Transverse colon (tissue), 4 donors: ENCODE data around the gene LAMA5.

Experiments used
- CTCF ChIP-seq, 5 experiments: fragments of 200-600 bp in 3 of 5; fragments of 450-650 bp in 2 of 5; sonication (generic) in 3 of 5; IDR thresholded peaks; 1 replicate in 2 of 5; 2 replicates in 3 of 5; pipeline ENCODE4 v1.5.1; 2016 to 2017; ENCODE audit warnings: antibody characterized with exemption in 5 of 5, inconsistent platforms in 3 of 5, mild to moderate bottlenecking in 2 of 5, moderate library complexity in 1 of 5
- EP300 ChIP-seq: sonication (generic); formaldehyde crosslinking; IDR thresholded peaks from one replicate; pipeline ENCODE4 v1.6.1; 2017; ENCODE audit warnings: antibody characterized with exemption, low read depth
- POLR2A ChIP-seq: fragments of 450-650 bp; IDR thresholded peaks from one replicate; pipeline ENCODE4 v1.6.1; 2016; ENCODE audit warnings: antibody characterized with exemption, mild to moderate bottlenecking, moderate library complexity
- POLR2AphosphoS5 ChIP-seq, 3 donors: sonication (generic); formaldehyde crosslinking; IDR thresholded peaks; one replicate each; pipeline ENCODE4 v1.6.1; 2016; ENCODE audit warnings: antibody characterized with exemption in 3 of 3

- TF ChIP-seq CTCF (IDR thresholded peaks at IDR 0.05) (no peak), POLR2AphosphoS5 (IDR thresholded peaks at IDR 0.05) (peak in 1 of 3 donors; percentile 6), POLR2A (no peak), EP300 (no peak)
Observed at GRCh38 chr20:62367633-62368391, 700 bp upstream of the LAMA5 start.
